HepG2 (cell line): ENCODE results near the gene TMA7B. TPM values are rescaled to one million over a fixed set of nuclear protein-coding genes. Genes with fewer than 3 reads are reported as not detected.

Experiments
- ATAC-seq: fragments of 200-7000 bp; cut with Tn5 transposase; 3 replicates; pipeline ENCODE4 v1.9.1; 2020; ENCODE audit warnings: mild to moderate bottlenecking, moderate library complexity
- BruUV-seq: library from RNA; stranded (reverse); fragments of 400-500 nt; replicated peaks from 2 replicates; lab custom pipeline; 2021; lab: Mats Ljungman, UMichigan
- CTCF ChIA-PET: fragments of 300-600 bp; formaldehyde crosslinking; extraction: SDS; loops from one replicate; lab custom pipeline; 2021; ENCODE audit warnings: low total read pairs, inconsistent platforms, low intra/inter-chr PET ratio; lab: Yijun Ruan, JAX
- POLR2A ChIA-PET: fragments of 350-600 bp; sonication (Branson Sonifier 250); formaldehyde crosslinking; loops from one replicate; lab custom pipeline; 2020; ENCODE audit warnings: antibody characterized with exemption, inconsistent platforms; lab: Yijun Ruan, JAX
- DNase-seq: peaks from one replicate; pipeline ENCODE4 v3.0.0-alpha.2; 2015; ENCODE audit warnings: low spot score
- FAIRE-seq: peaks from 3 replicates; lab custom pipeline; 2011; peaks lifted over from hg19 to GRCh38; lab: Jason Lieb, UNC
- H2AFZ ChIP-seq: one replicate; pipeline ENCODE4 v1.6.1; 2011; ENCODE audit warnings: low read length, inconsistent platforms
- H3K27ac ChIP-seq: fragments of 300-600 bp; 3 replicates; pipeline ENCODE4 v1.8.0; 2011; ENCODE audit warnings: mixed run types, mild to moderate bottlenecking, mixed read lengths, low read length, inconsistent platforms; ENCODE audit not compliant: insufficient read depth; ENCODE audit errors: extremely low read length
- H3K27me3 ChIP-seq, 2 experiments: fragments of 200-600 bp in 1 of 2; 2 replicates in 1 of 2; 3 replicates in 1 of 2; pipeline versions ENCODE4 v1.6.0 to v1.8.0; 2011; ENCODE audit warnings: low read length in 2 of 2, mild to moderate bottlenecking in 2 of 2, moderate library complexity in 2 of 2, inconsistent platforms in 1 of 2; ENCODE audit not compliant: insufficient read depth in 2 of 2, control insufficient read depth in 1 of 2
- H3K36me3 ChIP-seq, 2 experiments: fragments of 200-600 bp in 1 of 2; replicated peaks in 1 of 2; 2 replicates in 1 of 2; 3 replicates in 1 of 2; pipeline versions ENCODE4 v1.5.1 to v1.8.0; 2011; ENCODE audit warnings: low read length in 2 of 2, inconsistent platforms in 1 of 2; ENCODE audit not compliant: insufficient read depth in 2 of 2, control insufficient read depth in 1 of 2
- H3K4me1 ChIP-seq: 2 replicates; pipeline ENCODE4 v1.5.1; 2012; ENCODE audit warnings: low read length, inconsistent platforms; ENCODE audit not compliant: insufficient read depth
- H3K4me2 ChIP-seq: 2 replicates; pipeline ENCODE4 v1.6.0; 2011; ENCODE audit warnings: low read depth, low read length, inconsistent platforms
- H3K4me3 ChIP-seq, 3 experiments: fragments of 200-600 bp in 1 of 3; sonication (generic), shearing (Covaris generic) in 1 of 3; replicated peaks in 1 of 3; 2 replicates each; pipeline ENCODE4 v1.5.1; 2011 to 2016; ENCODE audit warnings: low read length in 3 of 3, inconsistent platforms in 2 of 3, low read depth in 2 of 3, mild to moderate bottlenecking in 2 of 3, control low read depth in 1 of 3, mixed read lengths in 1 of 3; ENCODE audit not compliant: insufficient read depth in 1 of 3
- H3K79me2 ChIP-seq: one replicate; pipeline ENCODE4 v1.6.1; 2011; ENCODE audit warnings: low read length, inconsistent platforms; ENCODE audit not compliant: insufficient read depth
- H3K9ac ChIP-seq: 2 replicates; pipeline ENCODE4 v1.6.0; 2011; ENCODE audit warnings: mild to moderate bottlenecking, low read depth, low read length, inconsistent platforms; ENCODE audit not compliant: insufficient read depth
- H3K9me3 ChIP-seq: 2 replicates; pipeline ENCODE4 v1.5.1; 2012; ENCODE audit warnings: mild to moderate bottlenecking, low read length
- H4K20me1 ChIP-seq: 2 replicates; pipeline ENCODE4 v1.6.0; 2011; ENCODE audit warnings: inconsistent platforms, mild to moderate bottlenecking, low read length, moderate library complexity; ENCODE audit not compliant: insufficient read depth
- CREM ChIP-seq, 2 experiments: sonication (generic) in 1 of 2; formaldehyde crosslinking in 1 of 2; IDR thresholded peaks; 2 replicates each; pipeline versions ENCODE4 v1.4.0 to v1.6.1; 2016 to 2020; ENCODE audit warnings: antibody characterized with exemption in 1 of 2, mild to moderate bottlenecking in 1 of 2, missing genetic modification reagents in 1 of 2
- GABPA ChIP-seq, 2 experiments: IDR thresholded peaks; 2 replicates each; pipeline ENCODE4 v1.6.1; 2011 to 2016; ENCODE audit warnings: low read depth in 2 of 2, low read length in 1 of 2, missing biosample characterization in 1 of 2, missing genetic modification characterization in 1 of 2
- HHEX ChIP-seq: IDR thresholded peaks from 2 replicates; pipeline ENCODE4 v1.6.1; 2016; ENCODE audit warnings: control low read depth
- NONO ChIP-seq, 2 experiments: fragments of 450-650 bp in 1 of 2; sonication (generic) in 1 of 2; formaldehyde crosslinking in 1 of 2; IDR thresholded peaks in 1 of 2; conservative IDR thresholded peaks in 1 of 2; 2 replicates each; pipeline versions ENCODE4 v1.6.1 to v1.8.0; 2017 to 2022; ENCODE audit warnings: mild to moderate bottlenecking in 1 of 2, missing genetic modification reagents in 1 of 2, moderate library complexity in 1 of 2
- PHB2 ChIP-seq: fragments of 450-650 bp; IDR thresholded peaks from 2 replicates; pipeline ENCODE4 v1.6.1; 2018; ENCODE audit not compliant: partially characterized antibody
- SP2 ChIP-seq: sonication (generic); formaldehyde crosslinking; IDR thresholded peaks from 2 replicates; pipeline ENCODE4 v1.5.1; 2020; ENCODE audit warnings: mild to moderate bottlenecking, missing genetic modification reagents
- ZBTB38 ChIP-seq: sonication (generic); formaldehyde crosslinking; IDR thresholded peaks from 2 replicates; pipeline ENCODE4 v1.5.1; 2020; ENCODE audit warnings: mild to moderate bottlenecking, missing genetic modification reagents
- ZNF17 ChIP-seq: sonication (generic); formaldehyde crosslinking; IDR thresholded peaks from 2 replicates; pipeline ENCODE4 v1.5.0; 2020; ENCODE audit warnings: mild to moderate bottlenecking, missing genetic modification reagents
- ZNF263 ChIP-seq: sonication (generic); formaldehyde crosslinking; IDR thresholded peaks from 2 replicates; pipeline ENCODE4 v1.4.0; 2020; ENCODE audit warnings: missing genetic modification reagents
- ZNF83 ChIP-seq: sonication (generic); formaldehyde crosslinking; IDR thresholded peaks from 2 replicates; pipeline ENCODE4 v1.4.0; 2020; ENCODE audit warnings: missing genetic modification reagents, mild to moderate bottlenecking, borderline replicate concordance
- ZNF878 ChIP-seq: sonication (generic); formaldehyde crosslinking; IDR thresholded peaks from 2 replicates; pipeline ENCODE4 v1.8.1; 2023; ENCODE audit warnings: mild to moderate bottlenecking, missing genetic modification reagents, moderate library complexity
- WGBS: methylation state at CpG from one replicate; pipeline ENCODE4 v1.1.6; 2017; ENCODE audit warnings: low lambda C conversion rate; 5-methylcytosine and 5-hydroxymethylcytosine counted together
- in situ Hi-C: cut with HindIII; loops from 2 replicates; pipeline ENCODE4 v1.10.0; 2017; ENCODE audit warnings: low pct_unique_long_range_greater_than_20kb; ENCODE audit not compliant: extremely low pct_ligation_motif_present
- intact Hi-C: fragments of 100-400 bp; cut with micrococcal nuclease; formaldehyde crosslinking; loops from one replicate; pipeline ENCODE4 v1.10.0; 2022; ENCODE audit not compliant: unreplicated experiment
- polyA plus RNA-seq, 8 experiments: library from polyadenylated mRNA; depleted of rRNA in 3 of 8; stranded (reverse) in 7 of 8; unstranded in 1 of 8; fragments of >200 nt; fragmentation: Illumina TruSeq in 4 of 8; extraction: Trizol in 4 of 8; gene quantifications; 2 replicates each; pipeline versions ENCODE4 v1.2.1 to v1.2.3, GENCODE V29; 2011 to 2016; ENCODE audit warnings: low read depth in 4 of 8, missing spikeins in 1 of 8, mixed read lengths in 1 of 8; ENCODE audit not compliant: insufficient read depth in 1 of 8
- total RNA-seq, 5 experiments: library from RNA; depleted of rRNA; stranded (reverse); fragments of >200 nt; fragmentation: Illumina TruSeq; extraction: Trizol; gene quantifications; 2 replicates each; pipeline ENCODE4 v1.2.3, GENCODE V29; 2016; ENCODE audit warnings: low read depth in 1 of 5
- TF ChIP-seq, protein P1 (sequence below): sonication (generic); formaldehyde crosslinking; IDR thresholded peaks from 2 replicates; pipeline ENCODE4 v1.4.0; 2020; ENCODE audit warnings: missing genetic modification reagents, borderline replicate concordance
- TF ChIP-seq, protein P2 (sequence below): sonication (generic); formaldehyde crosslinking; conservative IDR thresholded peaks from 2 replicates; pipeline ENCODE4 v1.4.0; 2020; ENCODE audit warnings: mild to moderate bottlenecking, missing genetic modification reagents, moderate library complexity
- TF ChIP-seq, protein P3 (sequence below): sonication (generic); formaldehyde crosslinking; IDR thresholded peaks from 2 replicates; pipeline ENCODE4 v1.4.0; 2020; ENCODE audit warnings: mild to moderate bottlenecking, missing genetic modification reagents

The TMA7B gene
- total and polyA plus RNA-seq, 2 of the 13 experiments (the other 11 are each of a cell fraction or from before 2014, with no cell fraction given) = not detected

DNA sequence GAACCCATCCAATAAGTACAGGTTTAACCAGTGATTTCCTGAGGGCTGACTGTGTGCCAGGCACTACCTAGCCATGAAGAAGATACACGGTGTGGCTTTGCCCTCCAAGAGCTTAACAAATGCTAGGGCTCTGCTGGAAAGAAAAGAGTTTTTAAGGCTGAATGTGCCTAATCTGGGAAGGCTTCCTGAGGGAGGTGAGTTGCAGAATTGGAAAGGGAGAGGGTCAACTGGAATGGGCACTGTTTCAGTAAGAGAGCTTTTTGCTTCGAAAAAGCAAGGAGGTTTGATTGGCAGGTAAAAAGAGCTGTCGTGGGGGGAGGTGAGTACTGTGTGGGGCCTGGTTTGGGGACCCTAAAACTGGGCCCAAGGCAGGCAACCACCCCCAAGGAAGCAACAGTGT, 37.2 kb downstream of the TMA7B start (continued):
- no peak for TF ChIP-seq GABPA (IDR thresholded peaks at IDR 0.05; ENCODE audit: low read depth, low read length)
- TF ChIP-seq GABPA (CRISPR knock-in tag; IDR thresholded peaks at IDR 0.05; ENCODE audit: low read depth) = no peak
- TF ChIP-seq ZNF83 (CRISPR knock-in tag) = no peak
- TF ChIP-seq, protein P1, sequence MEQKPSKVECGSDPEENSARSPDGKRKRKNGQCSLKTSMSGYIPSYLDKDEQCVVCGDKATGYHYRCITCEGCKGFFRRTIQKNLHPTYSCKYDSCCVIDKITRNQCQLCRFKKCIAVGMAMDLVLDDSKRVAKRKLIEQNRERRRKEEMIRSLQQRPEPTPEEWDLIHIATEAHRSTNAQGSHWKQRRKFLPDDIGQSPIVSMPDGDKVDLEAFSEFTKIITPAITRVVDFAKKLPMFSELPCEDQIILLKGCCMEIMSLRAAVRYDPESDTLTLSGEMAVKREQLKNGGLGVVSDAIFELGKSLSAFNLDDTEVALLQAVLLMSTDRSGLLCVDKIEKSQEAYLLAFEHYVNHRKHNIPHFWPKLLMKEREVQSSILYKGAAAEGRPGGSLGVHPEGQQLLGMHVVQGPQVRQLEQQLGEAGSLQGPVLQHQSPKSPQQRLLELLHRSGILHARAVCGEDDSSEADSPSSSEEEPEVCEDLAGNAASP (CRISPR knock-in tag) = no peak
- no peak for TF ChIP-seq ZNF17 (CRISPR knock-in tag)
- no peak for TF ChIP-seq PHB2
- TF ChIP-seq ZNF878 (CRISPR knock-in tag) = no peak
- no peak for TF ChIP-seq SP2 (CRISPR knock-in tag)
- no peak for TF ChIP-seq HHEX (CRISPR knock-in tag)

DNA sequence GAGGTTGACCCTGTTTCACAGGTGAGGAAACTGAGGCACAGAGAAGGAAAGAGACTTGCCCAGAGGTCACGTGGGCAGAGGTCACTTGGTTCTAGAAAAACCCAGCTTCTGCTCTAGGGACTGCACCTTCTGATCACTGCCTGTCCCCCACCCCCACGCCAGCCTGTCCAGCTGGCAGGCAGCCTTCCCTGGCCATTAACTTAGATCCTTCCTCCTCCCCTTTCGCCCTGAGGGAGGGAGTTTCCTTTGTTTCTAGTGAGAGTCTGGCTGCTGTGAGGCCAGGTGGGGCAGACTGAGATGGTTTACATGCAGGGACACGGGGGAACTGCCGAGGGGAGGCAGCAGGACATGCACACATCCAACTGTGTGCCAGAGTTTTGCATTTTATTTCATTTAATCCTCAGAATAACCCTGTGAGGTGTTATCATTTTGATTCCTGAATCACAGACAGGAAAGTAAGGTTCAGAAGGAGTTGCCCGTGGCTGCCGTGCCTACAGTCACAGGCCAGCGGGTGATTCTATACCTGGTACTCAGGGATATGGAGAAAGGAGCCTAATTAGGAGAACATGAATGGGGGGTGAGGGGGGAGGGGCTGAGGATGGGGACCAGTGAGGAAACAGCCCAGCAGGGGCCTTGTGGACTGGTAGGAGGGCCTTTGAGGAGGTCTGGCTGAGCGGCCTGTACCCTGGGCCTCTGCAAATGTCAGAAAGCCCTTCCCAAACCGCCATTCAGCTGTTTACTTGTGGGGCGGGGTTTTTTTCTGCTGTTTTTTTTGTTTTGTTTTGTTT, 37.9 kb downstream of the TMA7B start:
- no peak overlapping the region for H3K27ac ChIP-seq
- intact Hi-C loops (no loop called here), in situ Hi-C loops (no loop called here)
- peaks cover 53% of the 10 kb centered on the region for H3K4me1 ChIP-seq
- ChIA-PET CTCF (no interaction called here), POLR2A (no interaction called here)
- WGBS = 28% methylated on average over 11 of the region's 11 CpGs
- H3K79me2 ChIP-seq = no peaks in the 10 kb centered on the region
- TF ChIP-seq NONO (IDR thresholded peaks at IDR 0.05) = no peak
- TF ChIP-seq NONO (CRISPR knock-in tag; conservative IDR thresholded peaks at IDR 0.05) = no peak
- TF ChIP-seq, protein P2, sequence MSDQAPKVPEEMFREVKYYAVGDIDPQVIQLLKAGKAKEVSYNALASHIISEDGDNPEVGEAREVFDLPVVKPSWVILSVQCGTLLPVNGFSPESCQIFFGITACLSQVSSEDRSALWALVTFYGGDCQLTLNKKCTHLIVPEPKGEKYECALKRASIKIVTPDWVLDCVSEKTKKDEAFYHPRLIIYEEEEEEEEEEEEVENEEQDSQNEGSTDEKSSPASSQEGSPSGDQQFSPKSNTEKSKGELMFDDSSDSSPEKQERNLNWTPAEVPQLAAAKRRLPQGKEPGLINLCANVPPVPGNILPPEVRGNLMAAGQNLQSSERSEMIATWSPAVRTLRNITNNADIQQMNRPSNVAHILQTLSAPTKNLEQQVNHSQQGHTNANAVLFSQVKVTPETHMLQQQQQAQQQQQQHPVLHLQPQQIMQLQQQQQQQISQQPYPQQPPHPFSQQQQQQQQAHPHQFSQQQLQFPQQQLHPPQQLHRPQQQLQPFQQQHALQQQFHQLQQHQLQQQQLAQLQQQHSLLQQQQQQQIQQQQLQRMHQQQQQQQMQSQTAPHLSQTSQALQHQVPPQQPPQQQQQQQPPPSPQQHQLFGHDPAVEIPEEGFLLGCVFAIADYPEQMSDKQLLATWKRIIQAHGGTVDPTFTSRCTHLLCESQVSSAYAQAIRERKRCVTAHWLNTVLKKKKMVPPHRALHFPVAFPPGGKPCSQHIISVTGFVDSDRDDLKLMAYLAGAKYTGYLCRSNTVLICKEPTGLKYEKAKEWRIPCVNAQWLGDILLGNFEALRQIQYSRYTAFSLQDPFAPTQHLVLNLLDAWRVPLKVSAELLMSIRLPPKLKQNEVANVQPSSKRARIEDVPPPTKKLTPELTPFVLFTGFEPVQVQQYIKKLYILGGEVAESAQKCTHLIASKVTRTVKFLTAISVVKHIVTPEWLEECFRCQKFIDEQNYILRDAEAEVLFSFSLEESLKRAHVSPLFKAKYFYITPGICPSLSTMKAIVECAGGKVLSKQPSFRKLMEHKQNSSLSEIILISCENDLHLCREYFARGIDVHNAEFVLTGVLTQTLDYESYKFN (CRISPR knock-in tag) = no peak
- no peak for TF ChIP-seq ZBTB38 (CRISPR knock-in tag)
- no peak for TF ChIP-seq CREM (IDR thresholded peaks at IDR 0.05)
- TF ChIP-seq CREM (CRISPR knock-in tag; IDR thresholded peaks at IDR 0.05) = no peak
- TF ChIP-seq ZNF263 (CRISPR knock-in tag) = no peak
- TF ChIP-seq, protein P3, sequence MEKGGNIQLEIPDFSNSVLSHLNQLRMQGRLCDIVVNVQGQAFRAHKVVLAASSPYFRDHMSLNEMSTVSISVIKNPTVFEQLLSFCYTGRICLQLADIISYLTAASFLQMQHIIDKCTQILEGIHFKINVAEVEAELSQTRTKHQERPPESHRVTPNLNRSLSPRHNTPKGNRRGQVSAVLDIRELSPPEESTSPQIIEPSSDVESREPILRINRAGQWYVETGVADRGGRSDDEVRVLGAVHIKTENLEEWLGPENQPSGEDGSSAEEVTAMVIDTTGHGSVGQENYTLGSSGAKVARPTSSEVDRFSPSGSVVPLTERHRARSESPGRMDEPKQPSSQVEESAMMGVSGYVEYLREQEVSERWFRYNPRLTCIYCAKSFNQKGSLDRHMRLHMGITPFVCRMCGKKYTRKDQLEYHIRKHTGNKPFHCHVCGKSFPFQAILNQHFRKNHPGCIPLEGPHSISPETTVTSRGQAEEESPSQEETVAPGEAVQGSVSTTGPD (CRISPR knock-in tag) = no peak
- H3K27me3 ChIP-seq = peaks cover 3 to 30% of the 10 kb centered on the region in 2 experiments; a peak in 3 of 5 replicates
- no peak for FAIRE-seq
- no peaks in the 10 kb centered on the region for H4K20me1 ChIP-seq
- no peak overlapping the region for H3K4me3 ChIP-seq
- no TSS peak for BruUV-seq
- H3K4me2 ChIP-seq = no peak overlapping the region
- no peak overlapping the region for H3K9ac ChIP-seq
- no peak for DNase-seq
- ATAC-seq = no peak
- no peaks in the 10 kb centered on the region for H3K36me3 ChIP-seq
- no peak overlapping the region for H2AFZ ChIP-seq
- H3K9me3 ChIP-seq = no peaks in the 10 kb centered on the region
